Measurements from ENCODE around the gene ARMC6. TPM values are rescaled to one million over a fixed set of nuclear protein-coding genes. Genes with fewer than 3 reads are reported as not detected.

Gene ARMC6
- total RNA-seq, 1 donor from 2014 or later: 32.8 TPM

- TF ChIP-seq CTCF (IDR thresholded peaks at IDR 0.05; ENCODE audit: partially characterized antibody, unreplicated experiment): no peak
These were observed 30.8 kb downstream of the ARMC6 start for GRCh38 chr19:19064098-19064722.

GRCh38 chr19:19064811-19065745 lies 31.7 kb downstream of the ARMC6 start:
- Mint-ChIP-seq H3K36me3 (ENCODE audit: unreplicated experiment) (no peaks in the 10 kb centered on the region), H3K9me3 (ENCODE audit: unreplicated experiment) (peaks cover 1% of the 10 kb centered on the region), H3K4me1 (ENCODE audit: low read depth, unreplicated experiment) (peaks cover 13% of the 10 kb centered on the region), H3K4me3 (ENCODE audit: unreplicated experiment) (peak overlapping the region; percentile 90), H3K27ac (ENCODE audit: unreplicated experiment) (peak overlapping the region; percentile 31), H3K27me3 (ENCODE audit: unreplicated experiment) (peaks cover 7% of the 10 kb centered on the region)
- DNase-seq: peak; percentile 34
- no peak for TF ChIP-seq CTCF (IDR thresholded peaks at IDR 0.05; ENCODE audit: partially characterized antibody, unreplicated experiment)

More at GRCh38 chr19:19064098-19064722, 30.8 kb downstream of the ARMC6 start:
- H3K36me3 Mint-ChIP-seq (ENCODE audit: unreplicated experiment): no peaks in the 10 kb centered on the region
- peaks cover 13% of the 10 kb centered on the region for H3K4me1 Mint-ChIP-seq (ENCODE audit: low read depth, unreplicated experiment)
- peak overlapping the region; percentile 90 for H3K4me3 Mint-ChIP-seq (ENCODE audit: unreplicated experiment)
- no peak for DNase-seq
- peak overlapping the region; percentile 31 for H3K27ac Mint-ChIP-seq (ENCODE audit: unreplicated experiment)
- peaks cover 1% of the 10 kb centered on the region for H3K9me3 Mint-ChIP-seq (ENCODE audit: unreplicated experiment)
- peaks cover 11% of the 10 kb centered on the region for H3K27me3 Mint-ChIP-seq (ENCODE audit: unreplicated experiment)

DNA sequence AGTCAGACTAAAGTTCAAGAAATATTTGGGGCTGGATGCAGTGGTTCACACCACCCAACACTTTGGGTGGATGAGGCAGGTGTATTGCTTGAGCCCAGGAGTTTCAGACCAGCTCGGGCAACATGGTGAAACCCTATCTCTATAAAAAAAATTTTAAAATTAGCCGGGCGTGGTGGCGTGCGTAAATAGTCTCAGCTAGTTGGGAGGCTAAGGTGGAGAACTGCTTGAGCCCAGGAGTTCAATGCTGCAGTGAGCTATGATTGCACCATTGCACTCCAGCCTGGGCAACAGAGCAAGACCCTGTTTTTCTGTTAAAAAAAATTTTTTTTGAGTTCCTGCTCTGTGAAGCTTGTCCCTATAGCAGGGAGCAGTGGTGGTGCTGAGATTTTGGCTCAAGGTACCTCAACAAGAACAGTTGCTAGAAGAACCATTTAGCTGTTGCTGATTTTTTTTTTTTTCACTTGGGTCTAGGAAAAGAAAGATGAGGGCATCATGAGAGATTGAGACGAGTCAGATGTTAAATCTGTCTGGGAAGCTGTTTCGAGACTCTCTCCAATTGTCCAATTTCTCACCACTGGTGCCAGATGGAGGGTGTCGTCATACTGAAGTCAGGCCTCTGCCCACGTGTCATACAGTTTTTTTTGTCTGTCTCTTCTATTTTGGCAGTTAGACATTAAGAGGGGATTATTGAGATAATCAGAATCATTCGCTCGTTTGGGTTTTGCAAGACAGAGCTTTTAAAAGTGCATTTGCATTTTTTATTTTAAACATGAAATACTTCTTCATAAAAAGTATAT lies 34.1 kb downstream of the ARMC6 start:
- Mint-ChIP-seq H3K4me1 (ENCODE audit: low read depth, unreplicated experiment) (peaks cover 12% of the 10 kb centered on the region), H3K36me3 (ENCODE audit: unreplicated experiment) (no peaks in the 10 kb centered on the region), H3K27ac (ENCODE audit: unreplicated experiment) (no peak overlapping the region), H3K4me3 (ENCODE audit: unreplicated experiment) (no peak overlapping the region), H3K9me3 (ENCODE audit: unreplicated experiment) (peaks cover 2% of the 10 kb centered on the region), H3K27me3 (ENCODE audit: unreplicated experiment) (peaks cover 7% of the 10 kb centered on the region)
- no peak for DNase-seq
- TF ChIP-seq CTCF (IDR thresholded peaks at IDR 0.05; ENCODE audit: partially characterized antibody, unreplicated experiment): no peak

DNA sequence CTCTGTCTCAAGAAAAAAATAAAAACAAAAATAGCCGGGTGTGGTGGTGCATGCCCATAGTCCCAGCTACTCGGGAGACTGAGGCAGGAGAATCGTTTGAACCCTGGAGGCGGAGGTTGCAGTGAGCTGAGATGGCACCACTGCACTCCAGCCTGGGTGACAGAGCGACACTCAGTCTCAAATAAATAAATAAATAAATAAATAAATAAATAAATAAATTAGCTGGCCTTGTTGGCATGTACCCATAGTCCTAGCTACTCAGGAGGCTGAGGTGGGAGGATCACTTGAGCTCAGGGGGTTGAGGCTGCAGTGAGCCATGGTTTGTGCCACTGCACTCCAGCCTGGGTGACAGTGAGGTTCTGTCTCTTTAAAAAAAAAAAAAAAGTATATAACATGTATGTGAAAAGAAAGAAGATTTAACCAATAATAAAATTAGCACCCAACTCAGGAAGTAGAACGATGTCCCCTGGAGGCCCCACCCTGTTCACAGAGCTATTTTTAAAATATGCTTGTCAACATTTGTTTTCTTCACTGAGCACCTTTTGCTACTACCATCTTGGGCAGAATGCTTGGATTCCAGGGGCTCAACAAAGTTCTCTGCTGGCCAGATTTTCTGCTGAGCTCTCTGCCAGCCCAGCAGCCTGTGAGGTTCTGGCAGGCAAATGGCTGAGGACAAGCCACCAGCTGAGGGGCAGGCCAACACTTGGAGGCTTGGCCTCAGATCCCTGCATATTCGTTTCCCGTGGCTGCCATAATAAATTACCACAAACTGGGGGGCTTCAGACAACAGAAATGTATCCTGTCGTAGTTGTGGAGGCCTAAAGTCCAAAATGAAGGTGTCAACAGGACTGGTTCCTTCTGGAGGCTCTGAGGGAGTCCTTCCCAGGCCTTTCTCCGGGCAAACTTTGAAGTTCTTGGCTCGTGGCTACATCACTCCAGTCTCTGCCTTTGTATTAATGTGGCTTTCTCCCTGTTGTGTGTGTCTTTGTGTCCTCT lies 35.6 kb downstream of the ARMC6 start:
- Mint-ChIP-seq H3K9me3 (ENCODE audit: unreplicated experiment) (peaks cover 2% of the 10 kb centered on the region), H3K4me3 (ENCODE audit: unreplicated experiment) (no peak overlapping the region)

More for the DNA sequence above, 35.6 kb downstream of the ARMC6 start:
- no peak for DNase-seq
- Mint-ChIP-seq H3K4me1 (ENCODE audit: low read depth, unreplicated experiment) (peaks cover 14% of the 10 kb centered on the region), H3K27ac (ENCODE audit: unreplicated experiment) (no peak overlapping the region), H3K27me3 (ENCODE audit: unreplicated experiment) (peaks cover 8% of the 10 kb centered on the region), H3K36me3 (ENCODE audit: unreplicated experiment) (no peaks in the 10 kb centered on the region)
- no peak for TF ChIP-seq CTCF (IDR thresholded peaks at IDR 0.05; ENCODE audit: partially characterized antibody, unreplicated experiment)
